Transverse colon (tissue), 3 donors: Measurements from ENCODE around the gene FARSB.

ENCODE experiments used
- POLR2A ChIP-seq: fragments of 450-650 bp; IDR thresholded peaks from one replicate; pipeline ENCODE4 v1.6.1; 2016; ENCODE audit warnings: antibody characterized with exemption, mild to moderate bottlenecking, moderate library complexity
- TF ChIP-seq, protein P1 (sequence below), 5 experiments: fragments of 200-600 bp in 3 of 5; fragments of 450-650 bp in 2 of 5; sonication (generic) in 3 of 5; IDR thresholded peaks; 1 replicate in 2 of 5; 2 replicates in 3 of 5; pipeline ENCODE4 v1.5.1; 2016 to 2017; ENCODE audit warnings: antibody characterized with exemption in 5 of 5, inconsistent platforms in 3 of 5, mild to moderate bottlenecking in 2 of 5, moderate library complexity in 1 of 5

DNA sequence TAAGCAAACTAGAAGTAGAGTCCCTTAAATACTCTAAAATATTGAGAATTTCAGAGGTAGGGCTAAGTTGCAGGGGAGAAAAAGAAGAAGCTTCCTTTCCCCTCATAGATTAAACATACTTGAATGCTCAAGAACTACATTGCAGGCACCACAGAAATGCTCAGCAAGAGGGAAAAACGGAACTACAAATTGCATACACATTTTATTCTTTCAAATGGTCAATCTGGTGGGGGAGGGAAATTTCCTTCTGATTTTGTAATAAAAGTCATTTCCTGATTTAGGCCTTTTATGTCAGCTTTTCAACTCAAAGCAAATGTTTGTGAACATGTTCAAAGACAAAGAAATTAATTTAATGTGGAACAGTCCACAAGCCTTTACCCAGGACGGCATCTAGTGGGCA, 33.0 kb downstream of the FARSB start:
- TF ChIP-seq, protein P1, sequence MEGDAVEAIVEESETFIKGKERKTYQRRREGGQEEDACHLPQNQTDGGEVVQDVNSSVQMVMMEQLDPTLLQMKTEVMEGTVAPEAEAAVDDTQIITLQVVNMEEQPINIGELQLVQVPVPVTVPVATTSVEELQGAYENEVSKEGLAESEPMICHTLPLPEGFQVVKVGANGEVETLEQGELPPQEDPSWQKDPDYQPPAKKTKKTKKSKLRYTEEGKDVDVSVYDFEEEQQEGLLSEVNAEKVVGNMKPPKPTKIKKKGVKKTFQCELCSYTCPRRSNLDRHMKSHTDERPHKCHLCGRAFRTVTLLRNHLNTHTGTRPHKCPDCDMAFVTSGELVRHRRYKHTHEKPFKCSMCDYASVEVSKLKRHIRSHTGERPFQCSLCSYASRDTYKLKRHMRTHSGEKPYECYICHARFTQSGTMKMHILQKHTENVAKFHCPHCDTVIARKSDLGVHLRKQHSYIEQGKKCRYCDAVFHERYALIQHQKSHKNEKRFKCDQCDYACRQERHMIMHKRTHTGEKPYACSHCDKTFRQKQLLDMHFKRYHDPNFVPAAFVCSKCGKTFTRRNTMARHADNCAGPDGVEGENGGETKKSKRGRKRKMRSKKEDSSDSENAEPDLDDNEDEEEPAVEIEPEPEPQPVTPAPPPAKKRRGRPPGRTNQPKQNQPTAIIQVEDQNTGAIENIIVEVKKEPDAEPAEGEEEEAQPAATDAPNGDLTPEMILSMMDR (IDR thresholded peaks at IDR 0.05), result no peak
- no peak for TF ChIP-seq POLR2A
